Stimulated activated CD4-positive, alpha-beta T cell treated with anti-CD3 and anti-CD28 coated beads, Interleukin-15, amount 100 ng/mL, for 1 hour (primary cell): Measurements from ENCODE around the gene HRAS.
"Not testable (repeated sequence)": the region's sequence is repeated elsewhere in the genome, so short reads cannot be mapped to it uniquely, and the experiment has no call there.

Experiments
- DNase-seq, 2 donors: peaks; one replicate each; pipeline ENCODE4 v3.0.0-alpha.2; 2020; ENCODE audit warnings: low read depth in 1 of 2, low spot score in 1 of 2

Gene HRAS

GRCh38 chr11:535519-536454 is at the start of gene HRAS:
Gene HRAS, minus strand, starts transcription at chr11:535576.
- DNase-seq, result peak; percentile 95 to 97

GRCh38 chr11:584287-584686 is 48.9 kb upstream of the HRAS start:
- DNase-seq, result no peak

GRCh38 chr11:581752-582151 is 46.4 kb upstream of the HRAS start:
- DNase-seq, result no peak

- no peak for DNase-seq
These were observed 46.0 kb upstream of the HRAS start for GRCh38 chr11:581342-581741.

- DNase-seq, result no peak
These were observed 44.6 kb upstream of the HRAS start for GRCh38 chr11:579830-580601.

- no peak for DNase-seq
These were observed 43.1 kb upstream of the HRAS start for GRCh38 chr11:578276-579035.

GRCh38 chr11:577611-577894 is 42.2 kb upstream of the HRAS start:
- DNase-seq, result no peak

- no peak for DNase-seq
These were observed 41.6 kb upstream of the HRAS start for GRCh38 chr11:576811-577610.

GRCh38 chr11:575996-576768 is 40.8 kb upstream of the HRAS start, which contains the start of gene PHRF1:
Gene PHRF1, plus strand, starts transcription at chr11:576470. Its CDS starts 5,043 bp downstream, at chr11:581513.
- peak; percentile 93 for DNase-seq

- no peak for DNase-seq
These were observed 40.1 kb upstream of the HRAS start for GRCh38 chr11:575313-575995.

GRCh38 chr11:574632-575312 is 39.4 kb upstream of the HRAS start:
- DNase-seq, result no peak

- not testable (repeated sequence) for DNase-seq
These were observed 38.7 kb upstream of the HRAS start for GRCh38 chr11:574031-574570.

- DNase-seq, result no peak
These were observed 37.9 kb upstream of the HRAS start for GRCh38 chr11:573146-573759.

- no peak for DNase-seq
These were observed 36.4 kb upstream of the HRAS start for GRCh38 chr11:571802-572185.

- no peak for DNase-seq
These were observed 33.9 kb upstream of the HRAS start for GRCh38 chr11:569158-569885.

- peak; percentile 83 to 91 for DNase-seq
These were observed 33.2 kb upstream of the HRAS start for GRCh38 chr11:568306-569157.
